Raji (cell line): Measurements from ENCODE around the gene HES7.

ENCODE experiments used
- POLR2A ChIP-seq: IDR thresholded peaks from 2 replicates; pipeline ENCODE4 v1.6.1; 2011; ENCODE audit warnings: low read depth, low read length, control low read depth; ENCODE audit not compliant: insufficient read depth

Gene HES7

GRCh38 chr17:8079291-8080207 lies 44.4 kb downstream of the HES7 start:
- TF ChIP-seq POLR2A = peak; percentile 84

- no peak for TF ChIP-seq POLR2A
These were observed 47.2 kb downstream of the HES7 start for GRCh38 chr17:8076502-8077266.

GRCh38 chr17:8075574-8076342 lies 48.1 kb downstream of the HES7 start:
- no peak for TF ChIP-seq POLR2A

- no peak for TF ChIP-seq POLR2A
These were observed 48.8 kb downstream of the HES7 start for GRCh38 chr17:8075081-8075480.

GRCh38 chr17:8074554-8074953 lies 49.4 kb downstream of the HES7 start:
- TF ChIP-seq POLR2A = no peak

- TF ChIP-seq POLR2A = no peak
These were observed 50.0 kb downstream of the HES7 start for GRCh38 chr17:8073627-8074484.

GRCh38 chr17:8072729-8073461 lies 51.0 kb downstream of the HES7 start:
- no peak for TF ChIP-seq POLR2A

GRCh38 chr17:8072341-8072728 lies 51.6 kb downstream of the HES7 start:
- TF ChIP-seq POLR2A = no peak

- TF ChIP-seq POLR2A = no peak
These were observed 52.4 kb downstream of the HES7 start for GRCh38 chr17:8071496-8071895.
